ENCODE data around the gene ADCY10. TPM values are rescaled to one million over a fixed set of nuclear protein-coding genes. Genes with fewer than 3 reads are reported as not detected.

The ADCY10 gene
- total and polyA plus RNA-seq, 2 experiments from 2014 or later = 0.93 to 1.5 TPM

GRCh38 chr1:167839009-167839408, 74.9 kb downstream of the ADCY10 start:
- TF ChIP-seq, protein P1, sequence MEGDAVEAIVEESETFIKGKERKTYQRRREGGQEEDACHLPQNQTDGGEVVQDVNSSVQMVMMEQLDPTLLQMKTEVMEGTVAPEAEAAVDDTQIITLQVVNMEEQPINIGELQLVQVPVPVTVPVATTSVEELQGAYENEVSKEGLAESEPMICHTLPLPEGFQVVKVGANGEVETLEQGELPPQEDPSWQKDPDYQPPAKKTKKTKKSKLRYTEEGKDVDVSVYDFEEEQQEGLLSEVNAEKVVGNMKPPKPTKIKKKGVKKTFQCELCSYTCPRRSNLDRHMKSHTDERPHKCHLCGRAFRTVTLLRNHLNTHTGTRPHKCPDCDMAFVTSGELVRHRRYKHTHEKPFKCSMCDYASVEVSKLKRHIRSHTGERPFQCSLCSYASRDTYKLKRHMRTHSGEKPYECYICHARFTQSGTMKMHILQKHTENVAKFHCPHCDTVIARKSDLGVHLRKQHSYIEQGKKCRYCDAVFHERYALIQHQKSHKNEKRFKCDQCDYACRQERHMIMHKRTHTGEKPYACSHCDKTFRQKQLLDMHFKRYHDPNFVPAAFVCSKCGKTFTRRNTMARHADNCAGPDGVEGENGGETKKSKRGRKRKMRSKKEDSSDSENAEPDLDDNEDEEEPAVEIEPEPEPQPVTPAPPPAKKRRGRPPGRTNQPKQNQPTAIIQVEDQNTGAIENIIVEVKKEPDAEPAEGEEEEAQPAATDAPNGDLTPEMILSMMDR (IDR thresholded peaks at IDR 0.05; ENCODE audit: poor library complexity) = no peak
- TF ChIP-seq EZH2 (IDR thresholded peaks at IDR 0.05; ENCODE audit: borderline replicate concordance) (no peak), EZH2phosphoT487 (IDR thresholded peaks at IDR 0.05; ENCODE audit: low read depth, severe bottlenecking, unreplicated experiment) (no peak)
- Histone ChIP-seq H3K9me3 (ENCODE audit: low read depth) (no peaks in the 10 kb centered on the region), H3K36me3 (replicated peaks; ENCODE audit: insufficient read depth, low read depth) (no peaks in the 10 kb centered on the region), H3K9me2 (replicated peaks; ENCODE audit: insufficient read depth) (no peaks in the 10 kb centered on the region), H3K4me3 (no peak overlapping the region), H4K20me1 (ENCODE audit: insufficient read depth, poor library complexity, severe bottlenecking) (no peaks in the 10 kb centered on the region), H3K79me2 (no peaks in the 10 kb centered on the region), H3K27ac (no peak overlapping the region), H3K4me1 (ENCODE audit: insufficient read depth) (no peaks in the 10 kb centered on the region), H3K27me3 (no peaks in the 10 kb centered on the region), H3K4me2 (no peak overlapping the region), H2AFZ (no peak overlapping the region)
- DNase-seq (ENCODE audit: low spot score) = no peak
- WGBS (ENCODE audit: low lambda C conversion rate, missing lambda C conversion rate) = 91% methylated on average over 2 of the region's 2 CpGs

GRCh38 chr1:167837326-167837725, 76.6 kb downstream of the ADCY10 start:
- no peaks in the 10 kb centered on the region for H3K79me2 ChIP-seq
- H4K20me1 ChIP-seq (ENCODE audit: insufficient read depth, poor library complexity, severe bottlenecking) = no peaks in the 10 kb centered on the region
- H3K27me3 ChIP-seq = no peaks in the 10 kb centered on the region
- H3K4me1 ChIP-seq (ENCODE audit: insufficient read depth) = no peaks in the 10 kb centered on the region
- no peaks in the 10 kb centered on the region for H3K36me3 ChIP-seq (replicated peaks; ENCODE audit: insufficient read depth, low read depth)
- WGBS (ENCODE audit: low lambda C conversion rate, missing lambda C conversion rate) = 47% methylated on average over 2 of the region's 2 CpGs
- H3K27ac ChIP-seq = no peak overlapping the region
- H3K4me3 ChIP-seq = no peak overlapping the region
- H3K4me2 ChIP-seq = no peak overlapping the region
- no peak for DNase-seq (ENCODE audit: low spot score)
- no peak overlapping the region for H2AFZ ChIP-seq
- no peaks in the 10 kb centered on the region for H3K9me2 ChIP-seq (replicated peaks; ENCODE audit: insufficient read depth)
- no peaks in the 10 kb centered on the region for H3K9me3 ChIP-seq (ENCODE audit: low read depth)
- TF ChIP-seq EZH2 (IDR thresholded peaks at IDR 0.05; ENCODE audit: borderline replicate concordance) = no peak
- TF ChIP-seq, protein P1 (IDR thresholded peaks at IDR 0.05; ENCODE audit: poor library complexity) = no peak
- no peak for TF ChIP-seq EZH2phosphoT487 (IDR thresholded peaks at IDR 0.05; ENCODE audit: low read depth, severe bottlenecking, unreplicated experiment)

GRCh38 chr1:167836197-167836596, 77.7 kb downstream of the ADCY10 start:
- Histone ChIP-seq H3K4me2 (no peak overlapping the region), H3K4me3 (no peak overlapping the region), H3K79me2 (no peaks in the 10 kb centered on the region), H3K36me3 (replicated peaks; ENCODE audit: insufficient read depth, low read depth) (no peaks in the 10 kb centered on the region), H4K20me1 (ENCODE audit: insufficient read depth, poor library complexity, severe bottlenecking) (no peaks in the 10 kb centered on the region), H3K9me2 (replicated peaks; ENCODE audit: insufficient read depth) (no peaks in the 10 kb centered on the region), H3K27me3 (no peaks in the 10 kb centered on the region), H3K4me1 (ENCODE audit: insufficient read depth) (no peaks in the 10 kb centered on the region), H3K27ac (no peak overlapping the region), H3K9me3 (ENCODE audit: low read depth) (no peaks in the 10 kb centered on the region), H2AFZ (no peak overlapping the region)
- no peak for DNase-seq (ENCODE audit: low spot score)
- TF ChIP-seq EZH2 (IDR thresholded peaks at IDR 0.05; ENCODE audit: borderline replicate concordance) (no peak), EZH2phosphoT487 (IDR thresholded peaks at IDR 0.05; ENCODE audit: low read depth, severe bottlenecking, unreplicated experiment) (no peak)
- TF ChIP-seq, protein P1 (IDR thresholded peaks at IDR 0.05; ENCODE audit: poor library complexity) = no peak
- WGBS (ENCODE audit: low lambda C conversion rate, missing lambda C conversion rate) = 67% methylated on average over 4 of the region's 4 CpGs

DNA sequence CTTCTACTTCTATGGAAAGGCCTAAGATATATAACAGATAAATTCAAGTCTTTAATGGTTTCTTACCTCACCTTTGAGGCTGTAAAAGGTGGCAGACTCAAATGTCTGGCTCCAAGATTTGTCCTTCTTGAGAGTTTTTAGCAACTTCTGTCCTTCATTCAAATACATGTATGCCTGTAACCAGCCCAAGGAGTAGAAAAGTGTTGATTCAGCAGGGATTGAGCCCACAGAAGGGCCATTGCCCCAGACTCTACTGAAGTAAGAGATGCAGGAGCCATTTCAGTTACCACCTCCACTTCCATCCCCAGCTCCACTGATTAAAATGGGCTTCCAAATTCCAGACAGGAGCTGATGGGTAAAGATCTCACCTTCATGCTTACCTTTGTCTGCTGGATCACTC, 80.0 kb downstream of the ADCY10 start:
- TF ChIP-seq EZH2 (IDR thresholded peaks at IDR 0.05; ENCODE audit: borderline replicate concordance) (no peak), EZH2phosphoT487 (IDR thresholded peaks at IDR 0.05; ENCODE audit: low read depth, severe bottlenecking, unreplicated experiment) (no peak)
- TF ChIP-seq, protein P1 (IDR thresholded peaks at IDR 0.05; ENCODE audit: poor library complexity) = no peak
- Histone ChIP-seq H3K27me3 (no peaks in the 10 kb centered on the region), H2AFZ (no peak overlapping the region), H4K20me1 (ENCODE audit: insufficient read depth, poor library complexity, severe bottlenecking) (no peaks in the 10 kb centered on the region), H3K9me3 (ENCODE audit: low read depth) (no peaks in the 10 kb centered on the region), H3K4me1 (ENCODE audit: insufficient read depth) (no peaks in the 10 kb centered on the region), H3K9me2 (replicated peaks; ENCODE audit: insufficient read depth) (no peaks in the 10 kb centered on the region), H3K4me2 (no peak overlapping the region), H3K79me2 (no peaks in the 10 kb centered on the region), H3K27ac (no peak overlapping the region), H3K4me3 (no peak overlapping the region), H3K36me3 (replicated peaks; ENCODE audit: insufficient read depth, low read depth) (no peaks in the 10 kb centered on the region)
- no peak for DNase-seq (ENCODE audit: low spot score)

Data from hepatocyte (in vitro differentiated cells).